GM21717 (cell line): ENCODE results near the gene OR12D3.
"Not testable (repeated sequence)": the region's sequence is repeated elsewhere in the genome, so short reads cannot be mapped to it uniquely, and the experiment has no call there.

ENCODE experiments used
- ATAC-seq: cut with Tn5 transposase; IDR thresholded peaks from one replicate; pipeline ENCODE4 v1.9.1; 2021; ENCODE audit warnings: mild to moderate bottlenecking, moderate library complexity; ENCODE audit not compliant: unreplicated experiment

The OR12D3 gene, protein sequence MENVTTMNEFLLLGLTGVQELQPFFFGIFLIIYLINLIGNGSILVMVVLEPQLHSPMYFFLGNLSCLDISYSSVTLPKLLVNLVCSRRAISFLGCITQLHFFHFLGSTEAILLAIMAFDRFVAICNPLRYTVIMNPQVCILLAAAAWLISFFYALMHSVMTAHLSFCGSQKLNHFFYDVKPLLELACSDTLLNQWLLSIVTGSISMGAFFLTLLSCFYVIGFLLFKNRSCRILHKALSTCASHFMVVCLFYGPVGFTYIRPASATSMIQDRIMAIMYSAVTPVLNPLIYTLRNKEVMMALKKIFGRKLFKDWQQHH

GRCh38 chr6:29375191-29375590 is at the start of gene OR12D3:
TSS of gene OR12D3 (minus strand) at chr6:29375291. CDS start at chr6:29375287, 4 bp downstream.
- ATAC-seq: no peak

DNA sequence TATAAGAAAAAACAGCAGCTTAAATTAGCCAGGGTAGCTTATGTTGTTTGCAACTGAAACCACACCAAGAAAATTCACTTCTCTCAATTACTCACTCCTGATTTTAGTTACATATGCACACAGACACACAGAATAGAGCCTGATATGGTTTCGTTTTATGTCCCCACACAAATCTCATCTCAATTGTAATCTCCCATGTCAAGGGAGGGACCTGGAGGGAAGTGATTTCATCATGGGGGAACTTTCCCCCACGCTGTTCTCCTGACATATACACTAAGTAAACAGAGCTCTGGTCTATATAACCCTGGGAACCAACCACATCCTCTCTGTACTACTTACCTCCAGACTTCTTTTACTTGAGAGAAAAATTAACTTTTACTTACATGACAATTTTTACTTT is 49.5 kb upstream of the OR12D3 start:
- no peak for ATAC-seq

- no peak for ATAC-seq
These were observed 49.1 kb upstream of the OR12D3 start for GRCh38 chr6:29424168-29424567.

DNA sequence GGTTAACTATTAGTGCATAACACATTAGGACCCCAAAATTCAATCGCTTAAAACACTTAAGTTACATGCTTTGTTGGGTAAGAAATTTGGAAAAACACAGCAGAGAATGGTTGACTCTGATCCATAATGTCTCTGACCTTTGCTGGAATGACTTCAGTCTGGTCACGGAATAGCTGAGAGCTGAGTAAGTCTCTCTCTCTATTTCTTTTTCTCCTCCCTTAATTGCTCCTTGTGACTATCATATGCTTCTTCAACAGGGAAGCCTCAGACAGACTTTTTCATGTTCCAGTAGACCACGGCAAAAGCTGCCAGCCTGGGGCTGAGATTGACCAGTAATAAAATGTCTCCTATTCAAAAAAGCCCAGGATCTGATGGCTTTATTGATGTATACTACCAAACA is 44.4 kb upstream of the OR12D3 start:
- no peak for ATAC-seq

DNA sequence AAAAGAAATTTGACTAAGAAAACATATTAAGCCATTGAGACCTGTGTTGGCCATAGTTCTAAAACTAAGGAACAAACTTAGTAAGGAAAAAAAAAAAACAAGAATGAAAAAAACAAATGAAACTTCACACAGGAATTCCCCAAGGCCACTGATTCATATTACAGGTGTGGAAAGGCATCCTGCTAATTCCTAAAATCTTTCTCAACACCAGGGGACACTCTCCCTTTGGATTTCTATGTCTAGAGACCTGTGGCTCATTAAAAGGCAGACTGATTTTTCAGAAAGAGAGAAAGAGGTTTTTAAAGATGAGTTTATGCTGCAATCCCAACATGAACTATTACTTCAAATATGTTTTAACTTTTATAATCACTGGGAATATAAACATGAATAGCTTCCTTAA is 39.5 kb upstream of the OR12D3 start, which contains the start of gene OR12D1:
TSS of gene OR12D1 (plus strand) at position 341 of the 400 bp plus-strand sequence.
- ATAC-seq: no peak

DNA sequence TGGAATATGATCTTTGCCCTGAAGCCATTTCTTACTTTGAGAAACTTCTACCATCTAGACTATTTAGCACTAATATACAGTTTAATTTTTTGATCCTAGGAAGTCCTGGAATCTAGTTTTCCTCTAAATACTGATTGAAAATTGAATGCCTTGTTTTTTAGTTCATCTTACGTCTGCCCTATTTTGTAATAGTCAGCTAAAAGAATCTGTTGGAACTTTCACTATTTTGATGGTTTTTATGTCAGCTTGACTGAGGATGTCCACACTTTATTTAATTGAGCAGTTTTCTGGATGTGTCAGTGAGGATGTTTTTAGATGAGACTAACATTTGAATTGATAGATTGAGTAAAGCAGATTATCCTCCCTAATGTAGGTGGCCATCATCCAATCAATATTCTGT is 28.7 kb upstream of the OR12D3 start:
- no peak for ATAC-seq

- no peak for ATAC-seq
These were observed 24.4 kb upstream of the OR12D3 start for GRCh38 chr6:29399525-29399924.

DNA sequence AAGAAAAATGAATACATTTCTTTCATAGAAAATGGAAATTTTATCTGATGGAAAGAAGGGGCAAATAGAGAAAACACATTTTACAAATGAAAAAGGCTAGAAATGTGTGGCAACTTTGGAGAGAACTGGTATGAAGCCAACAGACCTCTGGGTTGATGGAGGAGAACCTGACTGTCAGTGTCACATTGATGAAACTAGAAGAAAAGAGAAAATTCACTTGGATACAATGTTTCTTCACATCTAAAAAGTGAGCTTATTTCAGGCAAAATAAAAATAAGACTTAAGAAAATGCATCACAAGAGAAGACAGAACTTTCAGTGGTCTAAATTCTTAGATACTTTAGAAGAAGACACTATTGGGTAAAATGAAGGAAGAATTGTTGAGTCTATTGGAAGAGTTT is 20.2 kb upstream of the OR12D3 start, which contains the start of gene OR12D2:
TSS of gene OR12D2 (plus strand) at position 301 of the 400 bp plus-strand sequence. CDS start 1,069 bp downstream, outside the sequence.
- no peak for ATAC-seq

DNA sequence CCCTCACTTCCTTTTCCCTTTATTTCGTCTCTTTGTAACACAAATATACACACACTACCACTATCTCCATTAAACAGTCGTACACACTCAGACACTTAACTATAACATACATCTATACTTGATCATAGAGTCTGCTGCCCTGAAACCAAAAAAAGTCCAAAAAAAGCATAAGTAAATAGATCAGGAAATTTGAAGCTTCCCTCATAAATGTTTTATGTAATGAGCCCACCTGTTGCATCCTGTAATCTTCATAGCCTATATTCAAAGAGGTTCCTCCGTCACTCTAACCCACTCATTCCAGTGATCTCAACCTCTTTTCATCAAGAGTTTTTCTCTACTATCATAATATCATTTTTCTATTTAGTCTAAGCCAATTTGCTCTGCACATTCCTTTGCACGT is 13.4 kb upstream of the OR12D3 start:
- ATAC-seq: no peak

- no peak for ATAC-seq
These were observed 912 bp upstream of the OR12D3 start for GRCh38 chr6:29376003-29376402.

DNA sequence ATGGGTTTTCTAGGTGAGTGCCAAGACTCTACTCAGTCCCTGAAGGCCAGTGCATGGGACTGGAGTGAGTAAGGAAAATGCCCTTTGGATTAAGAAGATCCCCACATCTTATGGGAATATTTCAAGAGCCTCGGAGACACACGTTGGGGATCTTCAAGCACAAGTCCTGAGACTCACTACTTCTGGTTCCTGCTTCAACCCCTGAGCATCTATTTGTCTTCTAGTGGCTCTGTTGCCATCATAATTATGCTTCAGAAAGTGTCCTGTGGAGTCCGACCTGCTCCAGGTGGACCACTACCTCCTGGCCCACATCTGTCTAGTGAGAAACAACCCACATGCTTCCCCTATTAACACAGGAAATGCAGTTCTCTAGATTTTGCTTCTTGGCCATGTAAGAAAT is 6.3 kb downstream of the OR12D3 start, which contains the start of gene OR5V1:
TSS of gene OR5V1 (minus strand) at position 101 of the 400 bp plus-strand sequence. CDS start 12,670 bp downstream, outside the sequence.
- no peak for ATAC-seq

GRCh38 chr6:29355603-29356002 is 19.5 kb downstream of the OR12D3 start:
- ATAC-seq: no peak

GRCh38 chr6:29354980-29355379 is 20.1 kb downstream of the OR12D3 start:
- ATAC-seq: no peak

DNA sequence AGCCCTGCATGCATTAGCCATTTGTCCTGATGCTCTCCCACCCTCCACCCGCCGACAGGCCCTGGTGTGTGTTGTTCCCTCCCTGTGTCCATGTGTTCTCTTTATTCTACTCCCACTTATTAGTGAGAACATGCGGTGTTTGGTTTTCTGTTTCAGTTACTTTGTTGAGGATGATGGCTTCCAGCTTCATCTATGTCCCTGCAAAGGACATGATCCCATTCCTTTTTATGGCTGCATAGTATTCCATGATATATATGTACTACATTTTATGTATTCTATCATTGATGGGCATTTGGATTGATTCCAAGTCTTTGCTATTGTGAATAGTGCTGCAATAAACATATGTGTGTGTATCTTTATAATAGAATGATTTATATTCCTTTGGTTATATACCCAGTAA is 25.7 kb downstream of the OR12D3 start:
- ATAC-seq: not testable (repeated sequence)

DNA sequence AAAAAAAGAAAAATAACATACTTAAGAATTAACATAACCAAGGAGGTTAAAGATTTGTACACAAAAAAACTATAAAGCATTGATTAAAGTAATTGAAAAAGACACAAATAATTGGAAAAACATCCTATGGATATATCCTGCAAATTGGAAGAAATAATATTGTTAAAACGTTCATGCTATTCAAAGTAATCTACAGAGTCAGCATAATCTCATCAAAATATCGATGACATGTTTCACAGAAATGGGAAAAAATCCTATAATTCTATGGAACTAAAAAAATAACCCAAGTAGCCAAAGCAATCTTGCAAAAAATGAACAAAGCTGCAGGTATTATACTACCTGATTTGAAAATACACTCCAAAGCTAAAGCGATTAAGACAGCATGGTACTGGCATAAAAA is 29.7 kb downstream of the OR12D3 start:
- no peak for ATAC-seq

- no peak for ATAC-seq
These were observed 38.8 kb downstream of the OR12D3 start for GRCh38 chr6:29336269-29336668.

- no peak for ATAC-seq
These were observed 42.4 kb downstream of the OR12D3 start for GRCh38 chr6:29332676-29333075.

- no peak for ATAC-seq
These were observed 49.3 kb downstream of the OR12D3 start for GRCh38 chr6:29325777-29326176.
